GM18511 (cell line): Measurements from ENCODE around the gene TMEM182.

Experiments
- ATAC-seq: cut with Tn5 transposase; IDR thresholded peaks from one replicate; pipeline ENCODE4 v1.9.1; 2021; ENCODE audit warnings: mild to moderate bottlenecking, moderate library complexity; ENCODE audit not compliant: unreplicated experiment

The TMEM182 gene, protein sequence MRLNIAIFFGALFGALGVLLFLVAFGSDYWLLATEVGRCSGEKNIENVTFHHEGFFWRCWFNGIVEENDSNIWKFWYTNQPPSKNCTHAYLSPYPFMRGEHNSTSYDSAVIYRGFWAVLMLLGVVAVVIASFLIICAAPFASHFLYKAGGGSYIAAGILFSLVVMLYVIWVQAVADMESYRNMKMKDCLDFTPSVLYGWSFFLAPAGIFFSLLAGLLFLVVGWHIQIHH

DNA sequence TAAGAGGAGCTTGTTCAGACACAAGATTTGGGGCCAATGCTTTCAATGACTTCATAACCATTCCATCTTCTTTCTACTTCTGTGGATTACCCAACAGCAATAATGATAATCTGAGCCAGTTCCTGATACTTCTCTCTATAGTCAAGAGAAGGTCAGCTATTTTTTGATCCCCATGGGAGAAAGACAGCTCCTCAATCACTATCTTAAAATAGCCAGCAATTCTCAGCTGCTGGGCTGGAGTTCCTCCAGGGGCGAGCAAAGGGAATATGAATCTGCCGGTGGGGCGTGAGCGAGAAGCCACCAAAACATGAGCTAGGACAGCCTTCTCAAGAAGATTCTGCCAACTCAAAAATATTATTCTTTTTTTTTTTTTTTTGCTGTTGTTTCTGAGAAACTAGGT, at the start of gene TMEM182:
Gene TMEM182, plus strand, starts transcription at position 269 of the 400 bp plus-strand sequence. CDS start 187 bp downstream, outside the sequence.
- no peak for ATAC-seq

DNA sequence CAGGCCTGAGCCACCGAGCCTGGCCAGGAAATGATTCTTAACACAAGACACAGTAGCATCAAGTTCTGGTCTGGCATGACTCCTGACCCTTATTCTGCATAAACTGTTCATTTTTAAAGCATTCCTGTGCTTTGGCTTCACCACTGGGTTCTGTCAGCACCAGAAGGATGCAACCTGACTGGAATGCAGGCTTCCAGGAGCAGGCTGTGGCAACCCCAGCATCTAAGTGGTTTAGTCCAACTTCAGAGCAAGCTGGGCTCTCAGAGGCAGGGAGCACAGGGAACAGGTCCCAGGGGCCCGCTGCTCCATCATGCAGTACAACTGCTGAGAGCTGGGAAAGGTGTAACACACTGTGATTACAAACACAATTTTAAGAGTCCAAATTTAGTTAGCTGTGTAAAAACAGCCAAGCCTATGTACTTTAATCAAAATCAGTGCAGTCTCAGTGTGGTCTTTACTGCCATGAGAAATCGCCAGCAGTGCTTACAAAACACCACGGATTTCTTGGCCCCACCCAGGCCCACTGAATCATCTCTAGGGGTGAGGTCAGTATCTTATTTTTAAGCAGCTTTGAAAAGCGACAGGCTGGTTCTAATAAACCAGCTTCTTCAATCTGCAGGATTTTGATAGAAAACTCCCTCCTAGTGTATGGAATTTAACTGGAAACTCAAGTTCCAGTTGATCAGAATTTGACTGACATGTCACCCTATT, 44.4 kb upstream of the TMEM182 start:
- no peak for ATAC-seq

DNA sequence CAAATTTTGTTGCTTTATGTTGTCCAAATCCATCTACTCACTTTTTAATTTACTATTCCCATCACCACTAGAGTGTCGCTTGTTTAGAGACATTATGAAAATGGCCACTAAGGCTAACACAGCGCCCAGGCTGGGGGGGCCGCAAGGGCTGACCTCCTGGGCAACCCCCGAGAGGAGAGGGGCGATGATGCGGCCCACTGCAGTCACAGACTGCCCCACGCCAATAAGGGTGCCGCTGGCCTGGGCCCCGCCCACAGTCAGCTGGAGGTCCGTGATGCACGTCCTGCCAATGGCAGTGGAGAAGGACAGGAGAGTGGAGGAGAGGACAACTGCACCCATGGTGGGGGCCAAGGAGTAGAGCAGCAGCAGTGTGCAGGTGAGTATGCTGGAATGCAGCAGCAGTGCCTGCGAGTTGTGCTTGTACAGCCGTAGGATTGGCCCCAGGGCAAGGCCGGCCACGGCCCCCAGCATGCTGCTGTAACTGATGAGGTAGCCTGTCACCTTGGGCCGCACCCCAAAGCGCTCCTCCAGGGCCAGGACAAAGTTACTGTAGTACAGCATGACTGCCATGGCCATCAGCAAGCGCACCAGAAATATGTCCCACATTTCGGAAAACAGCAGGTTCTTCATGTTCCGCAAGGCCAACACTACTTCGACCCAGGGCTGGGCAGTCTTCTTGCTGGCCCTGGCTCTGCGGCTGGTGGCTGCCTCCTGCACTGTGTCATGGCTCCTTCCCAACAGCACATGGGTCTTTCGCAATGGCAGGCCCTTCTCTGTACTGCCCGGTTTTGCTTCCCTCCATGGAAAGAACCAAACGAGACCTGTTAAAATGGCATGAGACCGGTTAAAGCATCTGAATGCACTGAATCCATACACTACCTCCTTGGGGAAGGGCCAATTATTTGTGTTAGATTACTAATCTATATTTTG, 43.2 kb upstream of the TMEM182 start:
- ATAC-seq, result no peak

DNA sequence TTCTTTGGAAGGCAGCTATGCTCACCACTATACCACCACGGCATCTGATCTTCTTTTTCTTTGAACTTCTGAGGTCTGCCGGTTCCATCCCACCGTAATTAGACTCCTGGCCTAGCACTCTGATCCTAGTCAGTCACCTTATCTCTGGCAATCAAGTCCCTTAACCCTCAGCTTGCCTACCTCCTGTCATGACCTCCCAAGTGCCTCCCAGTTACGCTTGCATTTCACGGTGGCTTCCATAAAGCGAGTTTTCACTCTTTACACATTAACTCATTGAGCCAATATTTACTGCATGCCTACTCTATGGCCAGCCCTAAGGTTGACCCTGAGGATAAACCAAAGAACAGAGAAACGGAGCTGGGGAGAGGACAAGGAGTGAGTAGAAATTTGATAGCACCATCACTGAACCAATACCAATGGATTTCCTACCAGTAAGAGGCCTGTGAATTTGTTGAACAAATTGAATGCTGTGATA, 37.8 kb upstream of the TMEM182 start:
- no peak for ATAC-seq

DNA sequence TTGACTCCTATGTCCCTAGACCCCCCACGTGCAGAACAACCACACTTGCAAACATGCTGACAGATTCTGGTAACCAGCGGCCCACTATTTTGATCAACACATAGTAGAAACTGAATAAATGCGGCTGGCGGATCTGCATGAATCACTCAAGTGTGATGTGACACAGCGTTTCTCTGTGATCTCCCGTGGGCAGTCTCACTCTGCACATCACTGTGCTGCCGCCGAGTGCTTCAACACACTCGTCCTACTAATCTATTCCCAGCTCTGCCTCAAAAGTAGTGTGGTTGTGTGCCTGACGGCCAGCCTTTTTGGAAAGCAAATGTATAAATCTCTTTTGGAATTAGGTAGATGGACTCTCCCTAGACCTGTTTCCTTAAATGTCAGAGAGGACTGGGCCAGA, 37.3 kb upstream of the TMEM182 start:
- no peak for ATAC-seq

DNA sequence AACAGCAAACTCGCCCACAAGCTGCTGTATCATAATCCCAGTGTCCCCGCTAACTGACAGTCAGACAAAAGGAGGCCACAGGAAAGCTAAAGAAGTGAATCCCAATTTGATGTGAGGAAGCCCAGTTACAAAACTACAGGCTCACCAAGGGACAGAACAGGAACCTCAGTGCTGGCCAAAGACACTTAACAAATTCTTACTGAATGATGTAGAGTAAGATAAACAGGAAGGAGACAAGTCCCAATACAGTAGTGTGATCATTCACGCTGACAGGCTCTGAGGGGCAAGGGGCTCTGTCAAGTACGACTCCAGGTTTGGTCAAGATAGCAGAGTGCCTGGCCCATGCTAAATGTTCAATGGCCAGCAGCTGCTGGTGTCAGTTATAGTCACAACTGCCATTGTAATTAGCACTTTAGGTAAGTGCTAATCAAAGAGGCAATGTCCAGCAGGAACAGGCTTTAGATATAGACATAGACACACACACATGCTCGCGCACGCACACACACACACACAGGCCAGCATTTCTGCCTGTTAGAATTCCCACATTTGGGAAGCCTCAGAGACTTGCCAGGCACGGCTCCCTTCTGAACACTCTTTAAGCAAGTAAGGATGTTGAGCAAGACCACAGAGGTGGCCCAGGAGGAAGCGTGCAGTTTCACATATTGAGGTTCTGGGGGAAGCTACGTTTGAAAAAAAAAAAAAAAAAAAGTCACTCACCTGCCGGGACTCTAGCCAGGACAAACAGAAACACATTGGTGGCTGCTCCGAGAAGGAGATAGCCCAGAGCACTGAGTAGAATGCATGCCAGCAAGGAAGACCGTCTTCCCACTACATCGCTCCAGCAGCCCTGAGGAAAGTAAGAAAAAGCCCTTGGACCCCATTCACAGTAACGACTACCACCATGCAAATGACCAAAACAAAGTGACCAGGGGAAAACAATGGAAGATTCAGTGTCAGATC, 35.4 kb upstream of the TMEM182 start:
- no peak for ATAC-seq

DNA sequence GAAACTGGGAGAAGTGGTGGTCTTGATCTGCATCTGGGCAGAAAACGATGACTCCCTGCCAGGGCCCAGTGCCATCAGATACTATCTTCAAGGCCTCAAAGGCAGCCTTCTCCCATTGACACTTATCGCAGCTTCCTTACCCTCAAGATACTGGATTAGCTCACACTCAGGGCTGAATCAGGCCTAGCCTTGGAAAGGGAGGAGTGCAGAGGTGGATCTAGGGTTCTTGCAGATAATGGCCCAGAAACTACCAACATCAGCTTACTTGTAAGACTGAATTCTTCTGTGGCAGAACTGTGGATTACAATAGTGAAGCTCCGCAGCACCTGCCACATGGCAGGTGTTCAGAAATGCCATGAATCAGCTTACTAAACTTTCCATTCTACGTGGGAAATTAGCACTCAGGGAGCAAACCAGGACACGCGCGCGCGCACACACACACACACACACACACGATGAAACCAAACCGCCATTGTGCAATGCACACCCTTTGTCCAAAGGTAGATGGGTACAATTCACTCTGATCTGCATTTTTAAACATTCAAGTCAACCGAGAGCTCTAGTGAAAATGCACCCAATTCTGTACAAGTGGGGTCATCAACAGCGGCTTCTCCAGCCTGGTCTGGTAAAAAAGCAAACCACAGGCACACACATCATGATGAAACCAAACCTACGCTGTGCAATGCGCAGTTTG, 26.3 kb upstream of the TMEM182 start:
- ATAC-seq, result no peak

DNA sequence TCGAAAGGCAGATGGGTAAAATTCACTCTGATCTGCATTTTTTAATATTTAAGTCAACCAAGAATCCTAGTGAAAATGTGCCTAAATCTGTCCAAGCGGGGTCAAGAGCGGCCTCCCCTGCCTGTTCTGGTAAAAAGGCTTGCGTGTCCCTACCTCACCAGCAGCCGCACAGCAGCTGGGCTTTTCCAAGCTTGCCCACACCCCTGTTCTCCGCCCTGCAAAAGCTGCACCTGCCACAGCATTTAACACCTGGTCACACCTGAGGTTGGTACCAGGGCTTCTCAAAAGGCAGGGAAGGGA, 25.8 kb upstream of the TMEM182 start:
- peak; percentile 20 for ATAC-seq

DNA sequence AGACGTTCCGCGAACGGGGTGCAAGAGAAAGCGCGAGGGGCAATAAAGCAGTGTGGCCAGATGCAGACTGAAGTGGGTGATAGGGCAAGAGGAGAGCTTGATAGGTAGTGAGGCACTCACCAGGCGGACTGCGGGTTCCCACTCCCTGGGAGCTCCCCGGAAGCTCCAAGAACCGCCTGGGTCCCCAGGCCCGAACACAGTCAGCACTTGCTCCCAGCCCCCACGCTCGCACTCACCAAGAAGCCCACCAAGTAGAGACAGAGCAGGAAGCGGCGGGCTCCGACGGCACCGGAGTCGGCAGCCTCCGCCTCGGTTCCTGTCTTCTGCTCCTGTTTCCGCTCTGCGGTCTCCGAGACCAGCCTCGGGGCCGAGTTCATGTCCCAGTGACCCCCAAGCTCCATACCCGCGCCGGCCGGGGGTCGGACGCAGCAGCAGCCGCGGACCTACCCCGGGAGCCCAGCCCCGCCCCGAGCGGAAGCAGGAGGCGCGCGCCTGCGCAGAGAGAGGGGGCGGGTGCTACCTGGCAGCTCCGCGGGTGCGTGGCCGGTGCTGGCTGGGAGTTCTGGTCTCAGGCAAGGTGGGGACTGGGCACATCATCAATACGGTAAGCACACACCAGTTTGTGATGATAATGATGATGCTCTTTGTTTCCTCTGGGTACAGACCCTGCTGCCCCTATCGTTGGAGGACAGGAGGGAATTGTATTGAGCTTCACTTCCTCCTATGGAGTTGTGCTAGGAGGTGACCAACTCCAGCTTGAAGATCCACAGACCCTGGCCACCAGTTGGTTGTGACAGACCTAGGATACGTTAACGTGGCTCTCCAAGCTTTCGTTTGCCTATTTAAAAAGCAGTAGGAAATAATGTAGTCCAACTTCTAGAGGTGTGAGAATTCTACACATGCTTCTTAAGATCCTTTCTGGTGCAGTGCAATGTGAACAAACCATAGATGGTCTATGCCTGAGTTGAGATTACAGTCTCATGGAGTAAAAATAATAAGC, 25.1 kb upstream of the TMEM182 start:
- ATAC-seq, result peak; percentile 92

DNA sequence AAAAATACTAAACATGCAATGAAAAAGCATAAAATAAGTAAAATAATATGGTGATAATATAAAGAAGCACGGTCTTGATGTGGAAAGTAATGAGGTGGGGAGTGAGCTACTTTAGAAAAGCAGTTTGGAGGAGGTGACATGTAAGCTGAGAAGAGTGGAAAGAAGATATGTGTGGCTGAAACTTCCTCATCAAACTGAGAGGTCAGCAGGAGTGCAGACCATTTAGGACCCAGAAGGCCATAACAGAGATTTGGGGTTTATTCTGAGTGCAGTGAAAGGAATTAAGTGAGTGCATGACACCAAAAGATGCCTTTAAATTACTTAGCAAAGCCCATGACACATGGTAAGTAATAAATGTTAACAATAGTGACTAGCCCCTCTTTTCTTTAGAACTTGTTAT, 24.4 kb upstream of the TMEM182 start:
- ATAC-seq, result peak; percentile 59

DNA sequence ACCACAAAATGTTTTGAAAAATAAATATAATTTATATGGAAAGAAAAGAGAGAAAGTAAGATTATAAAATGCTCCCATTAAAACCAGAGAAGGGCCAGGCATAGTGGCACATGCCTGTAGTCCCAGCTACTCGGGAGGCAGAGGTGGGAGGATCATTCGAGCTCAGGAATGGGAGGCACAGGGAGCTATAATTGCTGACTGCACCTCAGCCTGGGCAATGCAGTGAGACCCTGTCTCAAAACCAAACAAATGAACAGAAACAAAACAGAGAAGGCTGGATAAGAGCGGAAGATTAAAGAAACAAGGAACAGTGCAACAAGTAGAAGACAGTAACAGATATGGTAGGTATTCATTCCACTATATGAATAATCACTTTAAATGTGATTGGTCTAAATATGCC, 18.6 kb upstream of the TMEM182 start:
- no peak for ATAC-seq

DNA sequence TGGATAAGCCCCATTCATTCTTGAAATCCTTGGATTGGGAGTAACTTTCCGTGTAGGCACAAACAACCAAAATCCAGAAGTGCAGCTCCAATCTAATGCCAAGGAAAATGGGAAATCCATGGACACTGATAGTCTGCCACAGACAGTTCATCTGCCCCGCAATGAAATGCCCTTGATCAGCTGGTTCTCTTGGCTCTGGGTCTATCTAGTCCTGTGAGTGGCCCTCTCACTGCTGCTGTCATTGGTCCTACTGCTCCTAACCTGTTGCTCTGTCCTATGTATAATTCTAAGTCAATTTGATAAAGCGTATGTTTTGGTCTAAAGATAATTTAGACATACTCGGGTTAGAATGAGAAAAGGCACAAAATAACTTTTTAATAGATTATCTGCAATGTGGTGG, 13.7 kb upstream of the TMEM182 start:
- no peak for ATAC-seq

DNA sequence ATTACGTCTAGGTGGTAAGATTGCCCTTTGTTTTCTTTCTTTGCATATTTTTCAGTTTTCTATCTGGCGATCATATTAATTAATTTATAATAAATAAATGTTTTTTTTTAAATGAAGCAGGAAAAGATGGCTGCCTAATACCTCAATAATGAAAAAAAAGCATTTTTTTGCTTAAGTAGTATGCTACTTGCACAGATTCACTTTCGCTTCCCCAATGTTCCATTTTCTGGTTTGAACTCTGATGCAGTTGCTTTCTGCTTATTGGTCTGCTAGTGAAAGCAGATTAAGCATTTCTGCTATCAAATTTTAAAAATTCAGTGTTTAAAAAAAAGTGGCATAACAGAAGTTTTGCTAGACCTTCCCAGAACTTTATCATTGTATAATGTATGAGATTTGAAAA, 11.9 kb upstream of the TMEM182 start:
- peak; percentile 89 for ATAC-seq

DNA sequence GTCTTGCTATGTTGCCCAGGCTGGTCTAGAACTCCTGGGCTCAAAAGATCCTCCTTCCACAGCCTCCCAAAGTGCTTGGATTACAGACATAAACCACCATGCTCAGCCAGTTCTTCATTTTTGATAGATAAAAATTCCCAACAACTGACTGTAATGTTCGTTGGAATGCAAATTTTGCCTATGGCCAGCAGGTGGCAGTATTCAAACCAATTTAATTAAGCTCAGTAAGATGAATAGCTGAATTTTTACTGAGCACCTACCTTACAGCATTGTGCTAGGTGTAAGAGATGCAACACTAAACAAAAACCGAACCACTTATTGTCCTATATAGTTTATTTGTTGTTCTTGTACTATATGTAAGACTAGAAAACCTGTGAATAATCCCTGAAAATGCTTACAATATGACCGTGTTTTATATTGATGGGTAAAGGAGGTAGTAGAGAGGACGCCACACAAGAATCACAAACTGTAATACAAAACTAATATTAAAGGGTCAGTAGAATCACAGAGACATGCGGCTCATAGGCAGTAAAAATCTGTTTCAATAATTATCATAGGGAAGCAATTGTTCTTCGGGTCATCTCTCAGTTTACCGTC, 8.2 kb upstream of the TMEM182 start:
- no peak for ATAC-seq

DNA sequence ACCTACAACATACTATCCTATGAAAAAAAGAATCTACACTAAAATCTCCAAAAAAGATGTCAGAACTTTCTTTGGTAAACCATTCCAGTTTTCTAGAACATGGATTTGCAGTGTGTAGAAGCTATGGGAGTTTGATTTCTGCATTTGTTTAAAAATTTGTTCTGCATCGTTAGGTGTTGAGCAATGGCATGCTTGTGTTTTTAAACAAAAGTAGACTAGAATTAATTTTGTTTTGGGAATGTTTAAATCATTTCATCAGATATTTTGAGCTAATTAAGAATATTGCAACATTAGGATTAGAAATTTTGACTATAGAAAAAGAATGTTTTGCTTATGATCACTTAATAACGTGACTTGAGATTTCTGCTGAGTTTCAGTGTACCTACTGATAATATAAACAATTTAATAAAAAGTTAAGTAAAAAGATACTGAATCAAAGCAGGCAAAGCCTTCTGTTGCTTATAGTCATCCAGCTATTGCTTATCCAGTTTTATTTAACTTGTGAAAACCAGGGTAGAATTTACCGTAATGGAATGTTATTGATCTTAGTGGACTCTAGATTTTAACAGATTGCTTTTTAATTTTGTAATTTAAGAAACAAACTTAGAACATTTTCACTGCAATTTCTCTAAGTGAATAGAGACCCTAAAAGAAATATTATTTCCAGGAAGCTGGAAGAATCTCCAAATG, 7.2 kb upstream of the TMEM182 start:
- no peak for ATAC-seq

DNA sequence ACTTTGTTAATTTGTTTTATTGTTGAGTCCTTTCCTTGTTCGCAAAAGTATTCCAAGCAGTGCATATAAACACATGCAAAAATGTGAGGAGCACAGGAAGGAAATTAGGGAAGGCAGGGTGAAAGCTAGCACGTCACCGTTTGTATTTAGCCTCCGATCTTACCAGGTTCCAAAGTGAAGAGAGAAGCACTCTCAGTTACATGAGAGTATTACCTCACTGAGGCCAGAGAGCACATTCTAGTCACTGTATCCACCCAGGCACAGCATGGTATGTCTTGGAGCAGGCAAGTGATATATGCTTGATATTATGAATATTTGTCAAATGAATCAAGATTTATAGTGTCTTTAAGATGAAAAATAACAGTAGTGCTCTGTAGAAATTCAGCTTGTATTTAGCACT, 6.5 kb upstream of the TMEM182 start:
- no peak for ATAC-seq

DNA sequence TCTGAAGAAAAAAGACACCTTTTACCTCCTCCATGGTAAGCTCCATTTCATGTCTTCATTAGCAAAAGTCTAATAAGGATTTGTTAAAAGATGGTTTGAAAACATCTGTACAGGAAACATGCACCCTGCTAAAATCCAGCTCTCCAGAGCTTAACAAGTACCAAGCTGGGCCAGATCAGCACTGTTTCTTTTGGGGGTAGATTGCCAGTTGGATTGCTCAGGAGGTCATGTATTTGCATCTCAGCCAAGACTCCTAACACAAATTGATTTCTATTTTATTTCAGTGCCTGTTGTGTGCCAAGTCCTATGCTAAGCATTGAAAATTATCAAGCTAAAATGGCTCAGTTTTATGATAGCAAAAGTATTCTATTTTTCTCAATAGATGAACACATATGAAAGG, 3.4 kb upstream of the TMEM182 start:
- ATAC-seq, result no peak

DNA sequence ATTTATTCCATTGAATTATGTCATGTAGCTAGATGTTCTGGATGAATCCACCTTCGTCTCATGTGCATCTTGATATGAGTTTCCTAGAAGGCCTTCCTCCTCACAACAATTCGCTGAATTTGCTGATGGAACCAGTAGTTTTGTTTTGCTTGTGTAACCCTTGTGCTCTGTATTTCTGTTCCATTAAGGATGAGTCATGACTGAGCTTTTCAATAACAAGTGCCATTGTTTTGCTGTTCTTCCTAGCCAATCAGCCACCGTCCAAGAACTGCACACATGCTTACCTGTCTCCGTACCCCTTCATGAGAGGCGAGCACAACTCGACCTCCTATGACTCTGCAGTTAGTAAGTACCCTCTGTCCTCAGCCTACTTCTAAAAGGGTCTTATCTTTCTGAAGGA, 2.3 kb downstream of the TMEM182 start:
- ATAC-seq, result no peak
